ENCODE measurements around the gene AGAP1.

The AGAP1 gene

DNA sequence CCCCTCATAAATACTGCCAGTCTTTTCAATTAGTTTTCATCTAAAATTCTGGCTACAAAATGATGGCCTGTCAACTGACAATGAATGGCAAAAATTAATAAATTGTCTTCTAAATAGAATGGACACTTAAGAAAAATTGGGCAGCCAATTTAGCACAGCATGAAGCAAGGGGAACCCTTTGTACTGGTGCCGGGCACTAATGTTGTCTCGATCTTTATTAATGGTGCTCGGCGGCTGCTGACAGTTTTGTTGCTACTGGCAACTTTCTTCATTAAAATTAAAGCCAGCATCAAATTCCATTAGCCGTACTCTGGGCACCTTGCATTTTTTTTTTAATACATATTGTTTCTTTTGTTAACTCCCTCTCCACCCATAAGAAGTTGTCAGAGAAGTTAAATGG is 365.0 kb downstream of the AGAP1 start:
- DNase-seq = no peak

DNA sequence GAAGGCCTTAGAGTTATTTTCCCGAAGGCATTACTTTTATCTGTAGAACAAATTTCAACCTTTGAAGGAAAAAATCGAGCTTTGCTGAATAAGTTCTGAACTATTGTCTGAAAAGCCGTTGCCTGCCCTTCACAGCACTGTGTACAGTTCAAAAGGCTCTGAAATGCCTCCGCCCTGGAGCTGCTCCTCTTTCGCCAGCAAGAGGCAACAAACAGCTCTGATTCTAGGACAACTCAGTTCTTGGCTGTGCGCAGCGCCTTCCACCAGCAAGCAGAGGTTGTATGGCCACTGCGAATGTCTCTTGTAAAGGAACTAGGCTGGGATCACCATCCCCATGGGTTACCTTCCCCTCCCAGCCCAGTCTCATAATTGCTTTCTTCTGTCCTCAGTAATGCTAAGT is 365.8 kb downstream of the AGAP1 start:
- DNase-seq = no peak

DNA sequence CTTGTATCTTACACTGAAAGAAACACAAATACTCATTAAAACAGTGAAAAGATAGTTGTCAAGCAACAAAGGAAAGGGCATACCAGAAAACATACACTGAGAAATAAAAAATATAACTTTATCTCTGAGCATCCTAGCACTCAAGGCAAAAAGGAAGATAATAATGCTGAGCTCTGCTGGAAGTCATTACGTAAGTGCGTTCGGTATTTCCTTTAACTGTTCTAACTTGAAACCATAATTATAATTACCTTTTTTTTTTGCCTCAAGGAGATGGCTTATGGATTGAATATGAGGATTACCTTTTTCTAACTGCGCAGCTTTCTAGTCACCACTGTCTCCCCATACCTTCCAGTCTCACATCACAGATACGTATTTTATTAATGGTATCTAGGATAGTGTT is 366.3 kb downstream of the AGAP1 start:
- no peak for DNase-seq

DNA sequence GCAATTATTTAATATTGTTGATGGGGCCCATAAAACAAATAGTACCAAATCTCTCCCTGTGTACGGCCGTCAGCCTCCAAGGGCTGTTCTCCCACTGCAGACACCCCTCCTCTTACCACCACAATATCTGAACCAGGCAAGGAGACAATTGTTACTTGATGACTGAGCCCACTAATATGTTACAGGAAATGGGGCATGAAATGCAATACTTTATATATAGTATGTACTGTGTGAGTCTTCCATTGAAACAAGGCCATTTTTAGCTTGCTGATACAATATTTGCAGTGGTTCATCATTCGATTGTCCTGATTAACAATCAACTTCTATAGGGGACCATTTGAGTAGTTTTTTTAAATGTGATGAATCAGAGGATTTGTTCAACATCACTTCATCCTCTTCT is 367.0 kb downstream of the AGAP1 start:
- DNase-seq = no peak

DNA sequence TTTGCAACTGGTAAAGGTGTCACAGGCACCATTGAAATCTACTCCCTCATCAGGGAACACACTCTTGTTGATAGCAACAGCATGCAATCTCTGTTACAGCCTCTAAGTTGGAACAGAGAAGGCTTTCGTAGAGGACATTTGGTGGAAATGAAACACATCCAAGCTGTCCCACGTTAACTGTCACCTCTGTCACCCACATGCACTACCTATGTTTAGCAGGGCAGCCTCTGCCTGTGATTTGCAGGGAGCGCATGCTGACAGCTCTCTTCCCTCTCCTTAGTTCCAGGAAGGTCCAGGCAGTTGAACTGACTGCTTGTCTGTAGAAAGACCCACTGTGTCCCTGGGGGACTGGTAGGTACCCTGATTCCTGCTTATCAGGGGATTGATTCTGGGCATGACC is 367.5 kb downstream of the AGAP1 start:
- DNase-seq = no peak

DNA sequence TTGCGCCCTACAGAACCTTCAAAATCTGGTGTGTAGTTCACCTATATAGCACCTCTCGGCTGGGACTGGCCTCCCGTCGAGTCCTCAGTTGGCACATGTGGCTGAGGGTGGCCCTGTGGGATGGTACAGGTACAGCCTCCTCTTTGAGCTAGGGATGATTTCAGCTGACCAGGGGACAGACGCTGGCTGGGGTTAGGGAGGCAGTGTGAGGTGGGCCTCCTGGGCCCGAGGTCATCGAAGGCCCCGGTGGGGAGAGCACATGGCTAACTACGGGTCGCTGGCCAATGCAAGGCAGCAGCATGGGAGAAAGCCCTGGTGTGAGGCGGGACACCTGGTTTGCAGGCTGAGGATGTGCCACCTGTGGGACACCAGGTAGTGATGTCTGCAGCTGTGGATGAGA is 369.6 kb downstream of the AGAP1 start:
- no peak for DNase-seq

DNA sequence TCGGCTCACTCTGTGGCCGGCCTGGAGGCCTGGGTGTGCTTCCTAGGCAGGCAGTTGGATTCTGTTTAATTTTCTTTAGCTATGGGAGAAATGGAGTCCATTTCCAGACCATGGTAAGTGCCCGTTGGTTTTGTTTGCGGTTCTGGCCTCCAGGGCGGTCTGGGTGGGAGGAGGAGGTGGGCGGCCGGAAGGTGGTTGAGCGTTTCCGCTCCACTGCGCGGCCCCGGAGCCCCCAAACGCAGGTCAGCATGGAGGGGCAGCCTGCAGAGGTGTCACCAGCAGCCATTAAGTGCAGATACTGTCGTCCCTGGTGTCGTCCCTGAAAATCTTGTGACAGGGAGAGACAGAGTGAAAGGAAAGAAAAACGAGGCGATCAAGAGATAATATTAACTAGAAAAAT is 370.5 kb downstream of the AGAP1 start:
- DNase-seq = no peak

DNA sequence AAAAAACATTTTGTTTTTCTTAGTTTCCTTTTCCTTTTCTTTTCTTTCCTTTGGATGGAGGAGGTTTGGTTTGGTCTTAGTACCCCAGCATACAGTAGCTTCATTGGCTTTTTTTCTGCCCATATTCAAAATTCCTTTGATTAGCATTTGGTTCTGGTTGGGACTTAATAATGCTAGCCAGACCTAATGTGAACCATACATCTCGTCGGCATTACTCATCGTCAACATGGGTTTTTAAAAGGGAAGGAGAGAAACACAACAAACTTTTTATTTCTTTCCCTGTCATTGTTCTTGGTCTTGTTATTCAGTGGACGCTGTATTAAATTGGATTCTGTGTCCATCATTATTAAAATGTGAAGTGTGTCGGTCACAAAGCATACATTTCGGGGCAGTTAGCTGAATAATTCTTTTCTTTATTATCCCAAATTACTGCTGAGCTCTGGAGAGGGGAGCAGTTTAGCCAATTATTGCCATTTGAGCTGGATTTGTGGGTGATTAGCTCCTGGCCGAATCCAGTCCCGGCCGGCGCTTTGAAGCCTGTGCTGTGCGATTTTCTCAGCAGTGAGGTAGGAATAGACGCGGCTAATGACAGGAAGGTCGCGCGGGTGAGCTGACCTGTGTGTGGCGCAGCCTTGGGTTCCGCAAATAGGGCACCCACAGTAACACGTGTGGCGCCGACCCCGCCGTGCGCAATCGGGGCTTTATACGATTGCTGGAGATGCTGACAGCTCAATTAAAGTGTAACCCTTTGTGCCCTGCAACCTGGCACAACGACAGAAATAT is 371.1 kb downstream of the AGAP1 start:
- DNase-seq = no peak

DNA sequence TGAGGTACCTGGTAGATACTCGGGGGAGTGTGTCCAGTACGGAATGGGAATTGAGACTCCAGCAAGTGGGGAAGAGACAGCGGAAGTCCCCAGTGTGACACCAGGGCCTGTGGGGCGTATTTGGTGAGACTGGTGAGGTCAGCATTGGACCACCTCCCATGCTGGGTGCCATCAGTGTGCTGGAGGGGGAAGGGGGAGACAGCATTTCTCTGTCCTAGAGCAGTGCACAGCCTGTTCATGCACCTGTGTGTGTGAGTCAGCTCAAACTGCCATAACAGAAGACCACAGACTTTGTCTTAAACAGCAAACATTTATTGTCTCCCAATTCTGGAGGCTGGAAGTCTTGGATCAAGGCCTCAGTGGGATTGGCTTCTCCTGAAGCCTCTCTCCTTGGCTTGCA is 372.5 kb downstream of the AGAP1 start:
- no peak for DNase-seq

DNA sequence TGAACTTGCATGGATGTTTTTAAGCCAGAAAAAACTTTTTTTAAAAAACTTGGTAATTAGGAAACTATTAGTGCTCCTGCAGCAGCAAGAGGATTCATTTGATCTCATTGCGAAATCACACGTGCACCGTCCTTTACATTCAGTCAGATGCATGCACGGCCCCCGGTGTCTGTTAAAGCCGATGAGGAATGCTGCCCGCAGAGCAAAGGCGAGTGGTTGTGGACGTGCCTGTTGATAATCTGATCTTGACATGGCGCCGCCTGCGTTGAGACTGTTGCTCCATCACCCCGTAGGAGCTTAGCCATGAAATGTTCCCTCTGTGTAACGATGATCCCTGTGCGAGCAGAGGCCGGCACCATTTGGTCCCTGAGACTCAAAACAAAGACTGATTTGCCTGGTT is 374.4 kb downstream of the AGAP1 start:
- DNase-seq = no peak

DNA sequence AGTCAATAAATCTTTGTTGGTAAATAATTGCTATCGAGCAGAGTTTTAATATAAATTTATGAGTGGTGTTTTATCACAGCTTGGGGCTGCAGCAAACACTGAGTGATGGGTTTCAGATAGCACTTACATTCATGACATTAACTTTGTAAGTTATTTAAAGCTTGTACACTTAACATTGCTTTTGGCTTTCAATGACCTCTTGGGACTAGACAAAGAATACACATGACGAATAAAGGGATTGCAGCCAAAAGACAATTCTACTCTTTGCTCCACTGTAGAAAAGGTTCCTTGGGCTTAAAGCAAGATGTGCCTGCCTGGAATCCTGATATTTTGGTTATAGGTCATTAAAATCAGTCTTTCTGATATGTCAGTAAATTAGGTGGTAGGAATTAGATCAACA is 374.8 kb downstream of the AGAP1 start:
- DNase-seq = no peak

DNA sequence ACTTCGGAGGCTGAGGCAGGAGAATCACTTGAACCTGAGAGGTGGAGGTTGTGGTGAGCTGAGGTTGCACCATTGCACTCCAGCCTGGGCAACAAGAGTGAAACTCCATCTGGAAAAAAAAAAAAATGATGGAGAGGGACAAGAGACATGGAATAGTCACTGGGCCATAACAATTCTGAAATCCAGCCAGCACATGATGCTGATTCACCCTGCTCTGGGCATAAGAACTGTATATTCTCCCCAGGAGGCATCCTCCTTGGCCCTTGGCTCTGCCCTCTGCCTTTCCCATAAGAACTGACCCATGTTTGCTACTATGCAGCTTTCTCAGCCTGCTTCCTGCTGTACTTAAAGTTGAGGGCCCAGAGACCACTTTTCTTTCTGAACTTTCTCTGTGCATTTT is 376.7 kb downstream of the AGAP1 start:
- no peak for DNase-seq

DNA sequence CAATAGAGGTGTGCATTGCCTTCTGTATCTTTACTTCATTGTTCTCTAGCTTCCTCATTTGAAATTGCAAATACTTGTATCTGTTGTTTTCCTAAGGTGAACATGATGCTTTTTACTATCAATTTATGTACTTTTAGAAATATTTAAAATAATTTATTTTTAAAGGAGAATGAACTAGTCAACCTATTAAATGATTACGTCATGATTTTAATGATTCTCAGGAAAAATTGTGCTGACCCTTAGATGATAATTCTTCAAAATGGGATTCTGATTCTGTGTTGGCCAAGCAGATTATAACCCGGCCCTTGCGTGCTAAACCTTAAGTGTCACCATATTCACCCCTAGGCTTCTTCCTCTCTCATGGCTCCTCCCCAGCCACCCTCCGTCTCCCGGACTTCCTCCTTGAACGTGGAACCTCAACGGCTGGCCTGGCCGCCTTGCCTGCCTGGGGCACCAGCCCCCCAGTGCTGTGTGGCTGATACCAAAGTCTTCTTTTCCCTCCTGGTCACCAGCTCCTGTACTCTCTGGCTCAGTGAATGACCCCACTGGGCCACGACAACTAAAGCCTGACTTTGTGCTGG is 382.3 kb downstream of the AGAP1 start:
- no peak for DNase-seq

DNA sequence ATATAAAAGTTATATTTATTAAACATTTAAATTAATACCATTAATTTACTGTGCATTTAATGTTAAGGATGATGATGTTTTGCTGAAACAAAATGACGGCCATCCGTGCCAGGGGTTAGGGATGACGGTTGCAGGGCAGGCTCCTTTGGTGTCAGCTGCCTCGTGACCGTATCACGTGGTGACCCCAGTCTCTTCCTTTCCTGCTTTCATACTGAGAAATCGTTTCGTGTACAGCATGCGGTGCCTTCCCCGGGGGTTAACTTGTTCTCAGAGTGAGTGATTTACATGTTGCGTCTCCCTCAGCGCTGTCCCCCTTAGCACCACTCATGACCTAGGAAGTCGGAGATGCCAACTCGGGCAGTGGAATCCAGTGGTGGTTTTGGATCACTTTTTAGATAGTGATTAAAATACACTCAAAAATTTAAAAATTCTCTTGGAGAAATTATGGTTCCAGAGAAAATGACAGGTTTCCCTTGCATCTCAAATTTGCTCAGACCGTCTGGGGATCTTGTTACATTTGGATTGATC is 383.5 kb downstream of the AGAP1 start:
- DNase-seq = no peak

DNA sequence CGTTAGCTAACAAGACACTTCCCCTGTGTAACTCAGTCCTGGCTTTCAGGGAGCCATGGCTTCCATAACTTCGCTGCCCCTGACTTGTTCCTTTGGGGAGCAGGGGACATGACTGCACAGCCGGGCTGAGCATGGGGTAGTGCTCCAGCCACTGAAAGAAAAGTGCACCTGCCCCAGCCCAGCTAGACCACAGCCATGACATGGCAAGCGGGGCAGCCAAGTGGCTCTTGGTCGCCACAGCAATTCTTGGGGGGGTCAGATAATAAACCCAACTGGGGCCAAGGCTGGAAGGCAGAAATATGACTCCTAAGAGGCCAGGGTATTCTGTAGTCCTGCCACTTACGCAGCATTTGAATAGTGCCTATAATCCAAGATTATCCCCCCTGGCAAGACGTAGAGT is 385.3 kb downstream of the AGAP1 start:
- DNase-seq = no peak

DNA sequence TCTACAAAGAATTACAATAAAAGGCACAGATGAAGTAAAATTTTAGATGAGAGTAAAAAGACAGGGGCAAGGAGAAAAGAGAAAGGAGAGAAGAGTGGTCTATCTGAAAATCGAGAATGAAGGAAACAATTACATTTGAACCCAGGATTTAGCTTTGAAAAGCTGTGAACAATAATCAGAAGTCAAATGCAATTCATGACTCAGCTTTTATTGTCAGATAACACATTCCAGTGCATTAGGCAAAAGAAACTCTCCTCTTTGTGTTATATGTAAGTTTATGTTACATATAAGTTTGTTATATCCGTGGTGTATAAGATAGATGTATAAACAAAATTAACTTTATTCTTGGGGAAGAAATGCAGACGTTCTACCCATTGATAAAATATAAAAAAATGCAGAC is 389.8 kb downstream of the AGAP1 start:
- no peak for DNase-seq

DNA sequence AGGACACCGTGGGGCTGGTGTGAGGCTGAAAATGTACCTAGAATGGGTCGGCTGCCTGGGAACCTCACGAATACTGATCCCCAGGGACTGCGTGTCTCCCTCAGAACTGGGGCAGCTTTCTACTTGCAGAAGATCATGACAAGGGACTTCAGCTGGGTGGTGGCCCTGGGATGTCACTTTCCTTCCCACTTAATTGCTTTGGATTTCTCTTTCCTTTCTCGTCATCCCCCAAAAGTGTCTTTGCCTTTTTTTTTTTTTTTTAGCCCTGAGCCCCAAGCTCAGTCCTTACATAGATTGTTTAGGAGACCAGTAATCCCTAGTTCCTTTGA is 395.4 kb downstream of the AGAP1 start:
- no peak for DNase-seq

DNA sequence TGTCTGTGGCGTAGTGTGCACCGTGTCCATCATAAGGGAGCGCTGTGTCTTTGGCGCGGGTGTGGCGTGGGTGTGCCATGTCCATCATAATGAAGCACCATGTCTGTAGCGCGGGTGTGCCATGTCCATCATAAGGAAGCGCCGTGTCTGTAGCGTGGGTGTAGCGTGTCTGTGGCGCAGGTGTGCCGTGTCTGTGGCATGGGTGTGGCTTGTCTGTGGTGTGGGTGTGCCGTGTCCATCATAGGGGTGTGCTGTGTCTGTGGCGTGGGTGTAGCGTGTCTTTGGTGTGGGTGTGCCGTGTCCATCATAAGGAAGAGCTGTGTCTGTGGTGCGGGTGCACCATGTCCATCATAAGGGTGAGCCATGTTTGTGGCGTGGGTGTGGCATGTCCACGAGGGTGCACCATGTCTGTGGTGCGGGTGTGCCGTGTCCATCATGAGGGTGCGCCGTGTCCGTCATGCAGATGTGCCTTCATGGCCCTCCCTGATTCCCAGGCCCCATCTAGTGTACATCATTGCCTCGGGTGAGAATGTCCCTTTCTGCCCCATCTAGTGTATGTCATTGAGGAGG is 399.4 kb downstream of the AGAP1 start:
- no peak for DNase-seq

DNA sequence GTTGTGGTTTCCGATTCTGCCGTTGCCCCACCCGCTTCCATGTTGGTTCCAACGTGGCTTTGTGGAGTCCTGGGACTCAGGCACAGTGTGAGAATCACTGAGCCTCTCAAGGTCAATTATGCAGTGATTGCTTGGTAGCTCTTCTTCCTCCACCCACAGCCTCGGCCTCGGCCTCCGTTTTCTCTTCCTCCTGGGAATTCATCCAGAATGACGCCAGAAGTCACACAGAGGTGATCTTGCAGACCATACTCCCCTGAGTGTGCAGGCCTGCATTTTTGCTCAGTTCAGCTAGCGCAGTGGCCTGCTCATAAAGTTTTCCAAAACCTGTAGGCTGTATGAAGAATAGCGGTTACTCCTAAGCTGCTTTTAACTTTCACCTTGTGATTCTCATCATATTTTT is 401.0 kb downstream of the AGAP1 start:
- no peak for DNase-seq

DNA sequence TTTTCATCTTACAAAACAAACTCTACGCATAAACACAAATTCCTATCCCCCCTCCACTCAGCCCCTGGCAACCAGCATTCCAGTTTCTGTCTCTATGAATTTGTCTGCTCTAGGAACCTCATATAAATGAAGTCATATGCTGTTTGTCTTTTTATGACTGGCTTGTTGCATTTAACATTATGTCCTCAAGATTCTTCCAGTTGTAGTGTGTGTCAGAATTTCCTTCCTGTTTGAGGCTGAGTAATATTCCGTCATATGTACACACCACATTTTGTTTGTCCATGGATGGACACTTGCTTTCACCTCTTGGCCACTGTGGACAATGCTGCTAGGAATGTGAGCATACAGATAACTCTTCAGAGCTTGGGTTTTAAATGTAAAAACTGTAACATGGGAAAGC is 402.2 kb downstream of the AGAP1 start:
- no peak for DNase-seq

DNA sequence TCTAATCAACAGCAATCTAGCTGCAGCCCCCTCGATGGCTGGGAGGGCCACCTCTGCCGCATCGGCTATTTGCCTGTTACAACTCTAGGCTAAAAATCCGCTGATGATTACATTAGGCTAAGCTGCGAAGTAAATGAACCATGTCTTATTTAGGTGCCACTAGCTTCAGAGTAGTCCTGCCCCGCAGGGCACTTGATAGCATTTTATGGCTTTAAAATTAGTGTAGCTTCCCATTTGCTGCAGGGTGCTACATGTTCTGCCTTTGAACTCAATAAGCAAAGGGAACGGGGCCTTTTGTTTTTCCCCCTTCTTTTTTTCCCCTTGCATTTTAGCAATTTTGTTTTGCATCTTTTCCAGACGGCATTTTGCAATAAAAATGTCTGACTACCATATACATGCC is 404.1 kb downstream of the AGAP1 start:
- no peak for DNase-seq

DNA sequence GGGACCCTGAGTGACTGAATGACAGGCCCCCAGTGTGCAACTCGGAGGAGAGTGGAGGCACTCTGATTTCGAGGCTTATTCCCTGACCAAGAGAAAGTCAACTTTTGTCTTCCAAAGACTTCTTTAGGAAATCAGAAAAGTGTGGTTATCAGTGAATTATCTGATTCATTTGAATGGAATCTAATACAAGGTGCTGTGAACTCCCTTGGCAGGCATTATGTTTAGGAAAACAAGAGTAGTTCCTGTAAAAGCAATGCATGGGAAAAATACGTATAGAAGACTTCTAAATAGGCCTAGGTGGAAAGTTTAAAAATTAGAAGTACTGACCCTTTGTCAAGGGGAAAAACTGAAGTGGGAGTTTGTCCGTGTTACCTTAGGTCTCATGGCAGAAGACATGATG is 404.9 kb downstream of the AGAP1 start:
- DNase-seq = no peak

DNA sequence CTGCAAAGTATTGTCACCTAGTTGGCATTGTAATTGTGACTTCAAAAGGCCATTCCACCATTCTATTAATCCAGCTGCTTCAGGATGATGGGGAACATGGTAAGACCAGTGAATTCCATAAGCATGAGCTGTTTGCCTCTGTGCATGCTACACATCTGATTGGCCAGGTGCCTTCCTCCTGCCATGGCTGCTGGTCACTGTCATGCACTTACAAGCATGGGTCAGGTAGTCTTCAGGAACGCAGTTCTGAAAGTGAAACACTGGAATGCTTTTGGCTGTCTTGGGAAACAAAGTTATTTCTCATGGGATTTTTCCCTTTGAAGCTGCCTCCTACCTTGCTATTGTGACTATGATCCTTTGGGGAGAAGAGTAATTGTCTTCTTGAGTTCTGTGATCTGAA is 406.8 kb downstream of the AGAP1 start:
- no peak for DNase-seq

DNA sequence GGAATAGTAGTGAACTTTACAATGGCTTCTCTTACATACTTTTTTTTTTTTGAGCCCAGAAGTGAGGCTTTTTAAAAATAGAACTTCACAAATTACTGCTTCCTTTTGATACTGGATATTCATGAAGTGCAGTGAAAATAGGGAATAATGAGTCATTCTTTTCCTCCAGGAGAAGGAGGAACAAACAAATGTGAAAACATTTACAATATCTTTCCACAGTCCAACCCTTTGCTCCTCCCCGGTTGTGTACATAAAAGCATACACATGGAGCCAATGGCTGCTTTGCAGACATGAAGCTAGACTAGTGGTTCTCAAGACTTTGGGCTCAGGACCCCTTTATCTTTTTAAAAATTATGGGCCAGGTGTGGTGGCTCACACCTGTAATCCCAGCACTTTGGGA is 407.4 kb downstream of the AGAP1 start:
- DNase-seq = no peak

All from central memory CD4-positive, alpha-beta T cell (primary cell).